K562 (cell line): ENCODE results near the gene C3. TPM values are rescaled to one million over a fixed set of nuclear protein-coding genes. Genes with fewer than 3 reads are reported as not detected.
A peak's percentile ranks its signal among the peaks of the same experiment; 100 is the strongest.

Experiments used
- BACH1 ChIP-seq: fragments of 200-800 bp; sonication (Bioruptor generic); IDR thresholded peaks from 2 replicates; pipeline ENCODE4 v1.6.1; 2016; ENCODE audit warnings: missing genetic modification characterization, missing compliant biosample characterization
- CHD7 ChIP-seq: fragments of 200-600 bp; sonication (generic); IDR thresholded peaks from one replicate; pipeline ENCODE4 v1.6.1; 2012; ENCODE audit warnings: mild to moderate bottlenecking, low read depth, low read length, inconsistent platforms
- DIDO1 ChIP-seq: fragments of 450-650 bp; IDR thresholded peaks from 2 replicates; pipeline ENCODE4 v1.6.1; 2016; ENCODE audit warnings: low read depth, missing biosample characterization, missing genetic modification characterization
- GATAD2A ChIP-seq: fragments of 450-650 bp; IDR thresholded peaks from 2 replicates; pipeline ENCODE4 v1.6.1; 2017
- HMG20A ChIP-seq: fragments of 450-650 bp; formaldehyde crosslinking; conservative IDR thresholded peaks from 2 replicates; pipeline ENCODE4 v1.4.0; 2020; ENCODE audit warnings: mild to moderate bottlenecking, mixed read lengths
- ILF3 ChIP-seq: fragments of 450-650 bp; IDR thresholded peaks from 2 replicates; pipeline ENCODE4 v1.6.1; 2018; ENCODE audit warnings: antibody characterized with exemption, mild to moderate bottlenecking, moderate library complexity, borderline replicate concordance
- LARP7 ChIP-seq: fragments of 450-650 bp; IDR thresholded peaks from 2 replicates; pipeline ENCODE4 v1.6.1; 2016
- MAFF ChIP-seq: IDR thresholded peaks from 2 replicates; pipeline ENCODE4 v1.6.1; 2012; ENCODE audit warnings: low read length, improper control_type of control experiment
- MECOM ChIP-seq: fragments of 250-450 bp; sonication (Bioruptor Pico); IDR thresholded peaks from 2 replicates; pipeline ENCODE4 v1.8.0; 2022; ENCODE audit warnings: inconsistent platforms
- MIER1 ChIP-seq: fragments of 450-650 bp; IDR thresholded peaks from 2 replicates; pipeline ENCODE4 v1.6.1; 2016; ENCODE audit warnings: antibody characterized with exemption, mild to moderate bottlenecking, low read depth
- PHB2 ChIP-seq: fragments of 450-650 bp; IDR thresholded peaks from 2 replicates; pipeline ENCODE4 v1.6.1; 2017; ENCODE audit warnings: low read depth
- POLR3A ChIP-seq: IDR thresholded peaks from 2 replicates; pipeline ENCODE4 v1.6.1; 2011; ENCODE audit warnings: borderline replicate concordance, mild to moderate bottlenecking, moderate library complexity; ENCODE audit not compliant: insufficient read length, insufficient read depth; ENCODE audit errors: extremely low read depth
- RBFOX2 ChIP-seq: fragments of 200-400 bp; formaldehyde crosslinking; IDR thresholded peaks from 2 replicates; pipeline ENCODE4 v1.6.1; 2017; ENCODE audit warnings: low read depth, mild to moderate bottlenecking, low read length, moderate library complexity
- RFX1 ChIP-seq: fragments of 450-650 bp; IDR thresholded peaks from 2 replicates; pipeline ENCODE4 v1.6.1; 2016; ENCODE audit warnings: mild to moderate bottlenecking, moderate library complexity
- XRCC4 ChIP-seq: IDR thresholded peaks from one replicate; pipeline ENCODE4 v1.6.1; 2011; ENCODE audit not compliant: insufficient read depth, insufficient read length; ENCODE audit errors: extremely low read depth
- ZNF175 ChIP-seq: fragments of 200-800 bp; sonication (Bioruptor generic); IDR thresholded peaks from 2 replicates; pipeline ENCODE4 v1.6.1; 2016; ENCODE audit warnings: low read depth, mild to moderate bottlenecking, missing genetic modification characterization, missing compliant biosample characterization
- ZNF197 ChIP-seq: fragments of 200-800 bp; sonication (Bioruptor generic); IDR thresholded peaks from 2 replicates; pipeline ENCODE4 v1.6.1; 2016; ENCODE audit warnings: low read depth, missing genetic modification characterization, missing compliant biosample characterization
- ZNF311 ChIP-seq: fragments of 250-450 bp; sonication (Bioruptor Pico); IDR thresholded peaks from 2 replicates; pipeline ENCODE4 v1.4.0; 2020; ENCODE audit warnings: mild to moderate bottlenecking, moderate library complexity
- ZNF717 ChIP-seq: fragments of 250-450 bp; sonication (Bioruptor Pico); IDR thresholded peaks from 2 replicates; pipeline ENCODE4 v1.5.0; 2021
- polyA plus RNA-seq, 8 experiments: library from polyadenylated mRNA; depleted of rRNA in 4 of 8; stranded (reverse) in 5 of 8; unstranded in 3 of 8; fragments of >200 nt; fragmentation: Nextera tagmentation in 2 of 8; fragmentation: Illumina TruSeq in 1 of 8; extraction: Ambion mirVana in 2 of 8; extraction: Trizol in 1 of 8; gene quantifications; 2 replicates each; pipeline versions ENCODE4 v1.2.1 to v1.2.3, GENCODE V29; 2011 to 2014; ENCODE audit warnings: inconsistent platforms in 1 of 8, missing spikeins in 1 of 8
- total RNA-seq, 7 experiments: library from RNA; depleted of rRNA in 6 of 7; stranded (reverse); fragments of >200 nt in 6 of 7; fragmentation: Illumina TruSeq in 2 of 7; extraction: Trizol in 2 of 7; gene quantifications; 2 replicates each; pipeline versions ENCODE4 v1.2.1 to v1.2.3, GENCODE V29; 2011 to 2021; ENCODE audit warnings: low replicate concordance in 1 of 7

Gene C3
- total and polyA plus RNA-seq, 9 of the 15 experiments (the other 6 are each of a cell fraction or from before 2014, with no cell fraction given), result 0.59 to 10.6 (median 2.2) TPM

GRCh38 chr19:6767357-6768235, 47.1 kb upstream of the C3 start, which contains the start of gene SH2D3A (continued):
- TF ChIP-seq CHD7 (no peak), HMG20A (no peak), LARP7 (no peak), MECOM (CRISPR knock-in tag) (no peak), ZNF717 (CRISPR knock-in tag) (no peak), GATAD2A (no peak), DIDO1 (tag) (no peak), PHB2 (no peak), POLR3A (no peak), ZNF175 (CRISPR knock-in tag) (no peak), XRCC4 (no peak), MAFF (no peak), BACH1 (tag) (no peak), RBFOX2 (peak; percentile 74), RFX1 (no peak), ILF3 (no peak), ZNF197 (no peak), ZNF311 (CRISPR knock-in tag) (no peak), MIER1 (no peak)
